ENCODE data around the gene PCBP3. TPM values are rescaled to one million over a fixed set of nuclear protein-coding genes. Genes with fewer than 3 reads are reported as not detected.

The PCBP3 gene
- total RNA-seq, 4 donors from 2014 or later = 0.13 to 0.26 TPM; not detected in 2

DNA sequence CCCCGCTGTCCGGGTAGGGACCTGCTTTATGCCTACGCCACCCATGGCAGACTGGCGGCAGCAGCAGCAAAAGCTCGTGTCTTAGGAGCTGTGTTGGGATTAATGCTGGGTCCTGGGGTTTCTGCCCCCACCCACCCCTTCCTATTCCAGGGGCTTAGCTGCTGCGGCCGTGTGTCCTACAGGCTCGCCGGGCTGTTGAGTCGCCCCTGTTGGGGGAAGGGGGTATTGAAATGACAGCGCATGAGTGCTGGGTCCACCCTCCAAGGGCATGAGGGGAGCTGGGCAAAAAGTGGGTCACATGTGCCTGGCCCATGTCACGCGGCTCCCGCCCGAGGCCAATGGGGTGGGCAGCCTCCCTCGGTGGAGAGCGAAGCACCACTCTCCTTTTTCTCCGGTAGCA, 219.7 kb downstream of the PCBP3 start:
- Histone ChIP-seq H3K27ac (no peak overlapping the region), H3K27me3 (no peaks in the 10 kb centered on the region), H3K4me1 (no peaks in the 10 kb centered on the region), H3K9me3 (no peaks in the 10 kb centered on the region), H3K36me3 (no peaks in the 10 kb centered on the region), H3K4me3 (no peak overlapping the region)
- ATAC-seq (no peak), DNase-seq (no peak)
- TF ChIP-seq, protein P1, sequence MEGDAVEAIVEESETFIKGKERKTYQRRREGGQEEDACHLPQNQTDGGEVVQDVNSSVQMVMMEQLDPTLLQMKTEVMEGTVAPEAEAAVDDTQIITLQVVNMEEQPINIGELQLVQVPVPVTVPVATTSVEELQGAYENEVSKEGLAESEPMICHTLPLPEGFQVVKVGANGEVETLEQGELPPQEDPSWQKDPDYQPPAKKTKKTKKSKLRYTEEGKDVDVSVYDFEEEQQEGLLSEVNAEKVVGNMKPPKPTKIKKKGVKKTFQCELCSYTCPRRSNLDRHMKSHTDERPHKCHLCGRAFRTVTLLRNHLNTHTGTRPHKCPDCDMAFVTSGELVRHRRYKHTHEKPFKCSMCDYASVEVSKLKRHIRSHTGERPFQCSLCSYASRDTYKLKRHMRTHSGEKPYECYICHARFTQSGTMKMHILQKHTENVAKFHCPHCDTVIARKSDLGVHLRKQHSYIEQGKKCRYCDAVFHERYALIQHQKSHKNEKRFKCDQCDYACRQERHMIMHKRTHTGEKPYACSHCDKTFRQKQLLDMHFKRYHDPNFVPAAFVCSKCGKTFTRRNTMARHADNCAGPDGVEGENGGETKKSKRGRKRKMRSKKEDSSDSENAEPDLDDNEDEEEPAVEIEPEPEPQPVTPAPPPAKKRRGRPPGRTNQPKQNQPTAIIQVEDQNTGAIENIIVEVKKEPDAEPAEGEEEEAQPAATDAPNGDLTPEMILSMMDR (IDR thresholded peaks at IDR 0.05 in 4 of 5, conservative IDR thresholded peaks at IDR 0.05 in 1 of 5) = no peak
- no peak for TF ChIP-seq POLR2A (IDR thresholded peaks at IDR 0.05)
- in situ Hi-C loops (cut with MboI; ENCODE audit: low sequenced_read_pairs in 4 of 4) = no loop called here
- intact Hi-C loops (cut with DNase I; ENCODE audit: low total_unique reads) = no loop called here

- Histone ChIP-seq H3K9me3 (no peaks in the 10 kb centered on the region), H3K27me3 (no peaks in the 10 kb centered on the region), H3K4me3 (no peak overlapping the region), H3K36me3 (no peaks in the 10 kb centered on the region), H3K27ac (no peak overlapping the region), H3K4me1 (no peaks in the 10 kb centered on the region)
- DNase-seq = no peak
- in situ Hi-C loops (cut with MboI; ENCODE audit: low sequenced_read_pairs in 4 of 4) = no loop called here
- TF ChIP-seq POLR2A (IDR thresholded peaks at IDR 0.05) = no peak
- TF ChIP-seq, protein P1 (IDR thresholded peaks at IDR 0.05 in 4 of 5, conservative IDR thresholded peaks at IDR 0.05 in 1 of 5) = no peak
- intact Hi-C loops (cut with DNase I; ENCODE audit: low total_unique reads) = no loop called here
- no peak for ATAC-seq
Observed at GRCh38 chr21:45863751-45864150, 220.2 kb downstream of the PCBP3 start.

- ATAC-seq (no peak), DNase-seq (no peak)
- Histone ChIP-seq H3K4me1 (no peaks in the 10 kb centered on the region), H3K27ac (no peak overlapping the region), H3K9me3 (no peaks in the 10 kb centered on the region), H3K27me3 (no peaks in the 10 kb centered on the region), H3K36me3 (no peaks in the 10 kb centered on the region), H3K4me3 (no peak overlapping the region)
- intact Hi-C loops (cut with DNase I; ENCODE audit: low total_unique reads) (no loop called here), in situ Hi-C loops (cut with MboI; ENCODE audit: low sequenced_read_pairs in 4 of 4) (no loop called here)
- TF ChIP-seq, protein P1 (IDR thresholded peaks at IDR 0.05 in 4 of 5, conservative IDR thresholded peaks at IDR 0.05 in 1 of 5) = no peak
- no peak for TF ChIP-seq POLR2A (IDR thresholded peaks at IDR 0.05)
Observed at GRCh38 chr21:45864436-45864835, 220.9 kb downstream of the PCBP3 start.

DNA sequence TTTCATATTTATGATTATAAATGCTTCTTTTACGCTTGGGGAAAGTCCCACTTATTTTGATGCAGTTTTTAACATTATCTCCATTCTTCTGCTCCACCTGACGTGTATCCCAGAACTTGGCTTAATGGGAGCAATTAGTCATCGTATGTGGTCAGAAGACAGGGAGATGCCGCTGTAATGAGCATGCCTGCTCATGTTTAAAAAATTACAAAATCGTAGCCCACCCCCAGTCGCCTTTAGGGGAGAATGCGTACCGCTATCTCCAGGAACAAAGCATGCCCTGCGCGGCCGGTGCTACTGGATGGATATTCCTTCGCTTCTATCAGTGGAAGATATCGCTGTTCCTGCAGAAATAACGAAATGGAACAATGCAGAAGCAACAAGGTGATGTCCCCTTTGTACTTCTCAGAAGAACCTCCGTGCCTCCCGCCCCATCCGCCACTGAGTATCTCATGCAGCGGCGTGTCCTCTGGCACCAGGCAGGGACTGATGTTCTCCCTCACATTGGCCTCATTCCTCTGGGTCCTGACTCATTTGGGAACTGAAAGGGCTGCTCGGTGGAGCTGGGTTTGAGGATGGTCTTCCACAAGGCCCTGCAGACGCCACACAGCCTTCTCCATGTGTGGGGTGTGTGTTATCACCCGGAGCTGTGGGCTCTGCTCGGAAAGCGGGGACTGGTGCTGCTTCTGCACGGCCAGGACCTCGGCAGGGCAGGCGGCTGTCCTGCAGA, 221.7 kb downstream of the PCBP3 start:
- Histone ChIP-seq H3K4me1 (no peaks in the 10 kb centered on the region), H3K27me3 (no peaks in the 10 kb centered on the region), H3K4me3 (no peak overlapping the region), H3K27ac (no peak overlapping the region), H3K36me3 (no peaks in the 10 kb centered on the region), H3K9me3 (no peaks in the 10 kb centered on the region)
- in situ Hi-C loops (cut with MboI; ENCODE audit: low sequenced_read_pairs in 4 of 4) = no loop called here
- ATAC-seq (no peak), DNase-seq (no peak)
- TF ChIP-seq, protein P1 (IDR thresholded peaks at IDR 0.05 in 4 of 5, conservative IDR thresholded peaks at IDR 0.05 in 1 of 5) = no peak
- no peak for TF ChIP-seq POLR2A (IDR thresholded peaks at IDR 0.05)
- intact Hi-C loops (cut with DNase I; ENCODE audit: low total_unique reads) = no loop called here

- H3K9me3 ChIP-seq = no peaks in the 10 kb centered on the region
- no peak for TF ChIP-seq POLR2A (IDR thresholded peaks at IDR 0.05)
- TF ChIP-seq, protein P1 (IDR thresholded peaks at IDR 0.05 in 4 of 5, conservative IDR thresholded peaks at IDR 0.05 in 1 of 5) = no peak
- no peaks in the 10 kb centered on the region for H3K36me3 ChIP-seq
- no peak overlapping the region for H3K27ac ChIP-seq
- DNase-seq (no peak), ATAC-seq (no peak)
- in situ Hi-C loops (cut with MboI; ENCODE audit: low sequenced_read_pairs in 4 of 4) (no loop called here), intact Hi-C loops (cut with DNase I; ENCODE audit: low total_unique reads) (no loop called here)
- no peak overlapping the region for H3K4me3 ChIP-seq
- H3K27me3 ChIP-seq = peaks cover 0 to under 1% (median 0%) of the 10 kb centered on the region in 3 donors
- no peaks in the 10 kb centered on the region for H3K4me1 ChIP-seq
Observed at GRCh38 chr21:45866551-45866950, 223.0 kb downstream of the PCBP3 start.

Data from gastrocnemius medialis (tissue), 4 donors.